GM23248 (cell line): ENCODE results near the gene TAF8.

Experiments used
- EZH2 ChIP-seq: fragments of 200-600 bp; sonication (generic); IDR thresholded peaks from 2 replicates; pipeline ENCODE4 v1.6.1; 2018; ENCODE audit warnings: antibody characterized with exemption, mild to moderate bottlenecking; ENCODE audit not compliant: insufficient read depth, poor library complexity, severe bottlenecking
- EZH2phosphoT487 ChIP-seq: fragments of 200-600 bp; sonication (generic); IDR thresholded peaks from 2 replicates; pipeline ENCODE4 v1.6.1; 2018; ENCODE audit warnings: antibody characterized with exemption, moderate library complexity, mild to moderate bottlenecking, low read depth; ENCODE audit not compliant: insufficient read depth

DNA sequence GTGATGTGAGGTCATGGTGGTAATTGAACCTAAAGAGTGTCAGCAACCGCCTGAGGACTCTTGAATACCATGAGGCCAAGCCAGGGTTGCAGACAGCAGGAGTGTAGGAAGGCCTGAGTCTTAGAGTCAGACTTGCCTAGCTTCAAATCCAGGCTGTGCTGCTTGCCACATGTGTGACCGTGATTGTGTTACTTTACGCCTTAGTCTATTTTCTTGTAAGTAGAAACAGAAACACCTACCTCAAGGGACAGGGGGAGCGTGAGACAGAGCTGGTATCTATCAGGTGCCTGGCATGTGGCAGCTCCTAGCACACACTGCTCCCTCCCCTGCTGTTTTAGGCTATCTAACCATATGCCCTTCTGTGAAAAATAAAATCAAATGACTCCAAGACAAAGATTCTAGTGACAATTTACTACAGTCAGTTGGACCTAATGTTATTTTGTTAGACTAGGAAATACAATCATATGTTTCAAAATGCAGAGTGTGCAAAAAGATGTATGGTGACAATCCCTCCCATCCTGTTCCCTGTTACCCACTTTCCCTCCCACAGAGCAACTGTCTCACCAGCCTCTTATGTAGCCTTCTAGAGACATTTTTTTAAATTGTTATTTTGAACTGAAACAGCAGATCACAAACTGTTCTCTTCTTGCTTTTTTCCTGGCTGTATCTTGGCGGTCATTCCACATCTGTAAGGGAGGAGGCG, 21.7 kb downstream of the TAF8 start:
- TF ChIP-seq EZH2phosphoT487, result no peak
- no peak for TF ChIP-seq EZH2
